ENCODE data around the gene RASSF3.
A peak's percentile ranks its signal among the peaks of the same experiment; 100 is the strongest.
"Not testable (repeated sequence)": the region's sequence is repeated elsewhere in the genome, so short reads cannot be mapped to it uniquely, and the experiment has no call there.

RASSF3 gene

GRCh38 chr12:64618953-64619590, 8.8 kb downstream of the RASSF3 start:
- DNase-seq (ENCODE audit: low read depth): no peak
- no peak overlapping the region for H3K4me3 ChIP-seq (ENCODE audit: low read depth, low read length)

GRCh38 chr12:64621257-64621942, 11.1 kb downstream of the RASSF3 start:
- DNase-seq (ENCODE audit: low read depth): no peak
- in situ Hi-C loops (cut with HindIII; ENCODE audit: low sequenced_read_pairs): no loop called here
- no peak overlapping the region for H3K4me3 ChIP-seq (ENCODE audit: low read depth, low read length)
- no peak for TF ChIP-seq CTCF (IDR thresholded peaks at IDR 0.05; ENCODE audit: low read depth, low read length, missing control alignments)

More at GRCh38 chr12:64618953-64619590, 8.8 kb downstream of the RASSF3 start:
- no peak for TF ChIP-seq CTCF (IDR thresholded peaks at IDR 0.05; ENCODE audit: low read depth, low read length, missing control alignments)
- in situ Hi-C loops (cut with HindIII; ENCODE audit: low sequenced_read_pairs): no loop called here

- no peak for DNase-seq (ENCODE audit: low read depth)
- in situ Hi-C loops (cut with HindIII; ENCODE audit: low sequenced_read_pairs): no loop called here
- H3K4me3 ChIP-seq (ENCODE audit: low read depth, low read length): no peak overlapping the region
- no peak for TF ChIP-seq CTCF (IDR thresholded peaks at IDR 0.05; ENCODE audit: low read depth, low read length, missing control alignments)
Measured at GRCh38 chr12:64624035-64624434, 13.7 kb downstream of the RASSF3 start.

- H3K4me3 ChIP-seq (ENCODE audit: low read depth, low read length): peak overlapping the region; percentile 24
- DNase-seq (ENCODE audit: low read depth): peak; percentile 69
- in situ Hi-C loops (cut with HindIII; ENCODE audit: low sequenced_read_pairs): no loop called here
- TF ChIP-seq CTCF (IDR thresholded peaks at IDR 0.05; ENCODE audit: low read depth, low read length, missing control alignments): no peak
Measured at GRCh38 chr12:64625243-64626077, 15.2 kb downstream of the RASSF3 start.

GRCh38 chr12:64626588-64626987, 16.3 kb downstream of the RASSF3 start:
- DNase-seq (ENCODE audit: low read depth); H3K4me3 ChIP-seq (ENCODE audit: low read depth, low read length); in situ Hi-C loops (cut with HindIII; ENCODE audit: low sequenced_read_pairs): not testable (repeated sequence)

- peak; percentile 56 for DNase-seq (ENCODE audit: low read depth)
- TF ChIP-seq CTCF (IDR thresholded peaks at IDR 0.05; ENCODE audit: low read depth, low read length, missing control alignments): no peak
- no peak overlapping the region for H3K4me3 ChIP-seq (ENCODE audit: low read depth, low read length)
Measured at GRCh38 chr12:64627771-64628170, 17.5 kb downstream of the RASSF3 start.

More at GRCh38 chr12:64627771-64628170, 17.5 kb downstream of the RASSF3 start:
- in situ Hi-C loops (cut with HindIII; ENCODE audit: low sequenced_read_pairs): no loop called here
